OCI-LY7 (cell line): ENCODE data around the gene DOCK4. TPM values are rescaled to one million over a fixed set of nuclear protein-coding genes. Genes with fewer than 3 reads are reported as not detected.

Source experiments
- BruUV-seq: library from RNA; stranded (reverse); fragments of 400-500 nt; replicated peaks from 2 replicates; lab custom pipeline; 2021; lab: Mats Ljungman, UMichigan
- CTCF ChIA-PET: fragments of 300-600 bp; sonication (Branson Sonifier 250); formaldehyde crosslinking; loops from one replicate; lab custom pipeline; 2022; ENCODE audit warnings: antibody characterized with exemption; ENCODE audit not compliant: unreplicated experiment; lab: Charles Lee
- POLR2A ChIA-PET: fragments of 300-600 bp; sonication (Branson Sonifier 250); formaldehyde crosslinking; loops from one replicate; lab custom pipeline; 2022; ENCODE audit warnings: antibody characterized with exemption; lab: Charles Lee
- DNase-seq: peaks from one replicate; pipeline ENCODE4 v3.0.0-alpha.2; 2015; ENCODE audit warnings: low spot score
- H2AFZ ChIP-seq: fragments of 200-600 bp; sonication (generic), shearing (Covaris generic); 2 replicates; pipeline ENCODE4 v1.6.1; 2014; ENCODE audit warnings: mild to moderate bottlenecking, antibody characterized with exemption, low read length, moderate library complexity
- H3K27ac ChIP-seq: fragments of 200-600 bp; sonication (generic); 2 replicates; pipeline ENCODE4 v1.5.1; 2014; ENCODE audit warnings: mixed run types, low read depth, mild to moderate bottlenecking, moderate library complexity, low read length, inconsistent platforms; ENCODE audit not compliant: poor library complexity, severe bottlenecking
- H3K36me3 ChIP-seq: fragments of 200-600 bp; sonication (generic); 2 replicates; pipeline ENCODE4 v1.6.1; 2014; ENCODE audit warnings: mild to moderate bottlenecking, antibody characterized with exemption, low read length, moderate library complexity, mixed read lengths; ENCODE audit not compliant: insufficient read depth
- H3K4me1 ChIP-seq: fragments of 200-600 bp; sonication (generic); 2 replicates; pipeline ENCODE4 v1.5.1; 2014; ENCODE audit warnings: mild to moderate bottlenecking, low read length; ENCODE audit not compliant: insufficient read depth, poor library complexity, severe bottlenecking
- H3K4me2 ChIP-seq: fragments of 200-600 bp; sonication (generic); 2 replicates; pipeline ENCODE4 v1.6.1; 2014; ENCODE audit warnings: mild to moderate bottlenecking, low read length
- H3K4me3 ChIP-seq: fragments of 200-600 bp; sonication (generic); 2 replicates; pipeline ENCODE4 v1.5.1; 2014; ENCODE audit warnings: mild to moderate bottlenecking, low read depth, low read length; ENCODE audit not compliant: poor library complexity, severe bottlenecking
- H3K79me2 ChIP-seq: fragments of 200-600 bp; sonication (generic); 2 replicates; pipeline ENCODE4 v1.6.1; 2016; ENCODE audit warnings: low read depth, mild to moderate bottlenecking, low read length, moderate library complexity, mixed read lengths; ENCODE audit not compliant: insufficient read depth
- H3K9me2 ChIP-seq: fragments of 200-600 bp; sonication (generic); 2 replicates; pipeline ENCODE4 v1.6.1; 2016; ENCODE audit warnings: mild to moderate bottlenecking, low read length, mixed read lengths; ENCODE audit not compliant: insufficient read depth
- H3K9me3 ChIP-seq: fragments of 200-600 bp; sonication (generic); 2 replicates; pipeline ENCODE4 v1.6.1; 2014; ENCODE audit warnings: mild to moderate bottlenecking, mixed run types, low read length, mixed read lengths
- H4K20me1 ChIP-seq: fragments of 200-600 bp; sonication (generic); 2 replicates; pipeline ENCODE4 v1.6.1; 2014; ENCODE audit warnings: mild to moderate bottlenecking, antibody characterized with exemption, low read length, moderate library complexity, mixed read lengths; ENCODE audit not compliant: insufficient read depth
- EZH2phosphoT487 ChIP-seq: fragments of 200-600 bp; sonication (generic); IDR thresholded peaks from 2 replicates; pipeline ENCODE4 v1.6.1; 2018; ENCODE audit warnings: low read depth, borderline replicate concordance, mild to moderate bottlenecking, mixed run types, antibody characterized with exemption, low read length, moderate library complexity, mixed read lengths
- intact Hi-C: fragments of 100-400 bp; cut with micrococcal nuclease; formaldehyde crosslinking; loops from one replicate; pipeline ENCODE4 v1.10.0; 2022; ENCODE audit not compliant: unreplicated experiment
- total RNA-seq, 2 experiments: library from RNA; depleted of rRNA in 1 of 2; stranded (reverse); fragments of >200 nt in 1 of 2; shearing (Covaris generic) in 1 of 2; gene quantifications; 2 replicates each; pipeline ENCODE4 v1.2.3, GENCODE V29; 2014 to 2022
- TF ChIP-seq, protein P1 (sequence below): fragments of 200-600 bp; sonication (generic); conservative IDR thresholded peaks from 2 replicates; pipeline ENCODE4 v1.5.1; 2014; ENCODE audit warnings: mild to moderate bottlenecking, antibody characterized with exemption, low read length, moderate library complexity, mixed read lengths

The DOCK4 gene
- total RNA-seq, 2 experiments from 2014 or later = 0.91 to 4.9 TPM

DNA sequence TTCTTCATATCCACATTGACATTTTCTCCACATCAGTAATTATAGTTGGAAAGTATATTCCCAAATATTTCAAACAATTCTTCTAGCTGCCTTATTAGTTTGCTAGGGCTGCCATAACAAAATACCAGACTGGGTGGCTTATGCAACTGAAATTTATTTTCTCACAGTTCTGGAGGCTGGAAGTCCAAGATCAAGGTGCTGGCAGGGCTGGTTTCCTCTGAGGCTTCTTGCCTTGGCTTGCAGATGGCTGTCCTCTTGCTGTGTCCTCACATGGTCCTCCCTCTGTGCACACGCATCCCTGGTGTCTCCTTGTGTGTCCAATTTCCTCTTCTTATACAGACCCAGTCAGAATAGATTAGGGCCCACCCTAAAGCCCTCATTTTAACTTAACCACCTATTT lies 34.5 kb downstream of the DOCK4 start:
- H3K27ac ChIP-seq = no peak overlapping the region
- no TSS peak for BruUV-seq
- intact Hi-C loops = no loop called here
- H3K79me2 ChIP-seq = no peaks in the 10 kb centered on the region
- POLR2A ChIA-PET = no interaction called here
- no peak for DNase-seq
- no peak overlapping the region for H3K4me2 ChIP-seq
- no peak overlapping the region for H3K4me3 ChIP-seq
- H3K4me1 ChIP-seq = no peaks in the 10 kb centered on the region
- H3K9me3 ChIP-seq = no peaks in the 10 kb centered on the region
- no peaks in the 10 kb centered on the region for H3K9me2 ChIP-seq
- H2AFZ ChIP-seq = no peak overlapping the region
- TF ChIP-seq, protein P1, sequence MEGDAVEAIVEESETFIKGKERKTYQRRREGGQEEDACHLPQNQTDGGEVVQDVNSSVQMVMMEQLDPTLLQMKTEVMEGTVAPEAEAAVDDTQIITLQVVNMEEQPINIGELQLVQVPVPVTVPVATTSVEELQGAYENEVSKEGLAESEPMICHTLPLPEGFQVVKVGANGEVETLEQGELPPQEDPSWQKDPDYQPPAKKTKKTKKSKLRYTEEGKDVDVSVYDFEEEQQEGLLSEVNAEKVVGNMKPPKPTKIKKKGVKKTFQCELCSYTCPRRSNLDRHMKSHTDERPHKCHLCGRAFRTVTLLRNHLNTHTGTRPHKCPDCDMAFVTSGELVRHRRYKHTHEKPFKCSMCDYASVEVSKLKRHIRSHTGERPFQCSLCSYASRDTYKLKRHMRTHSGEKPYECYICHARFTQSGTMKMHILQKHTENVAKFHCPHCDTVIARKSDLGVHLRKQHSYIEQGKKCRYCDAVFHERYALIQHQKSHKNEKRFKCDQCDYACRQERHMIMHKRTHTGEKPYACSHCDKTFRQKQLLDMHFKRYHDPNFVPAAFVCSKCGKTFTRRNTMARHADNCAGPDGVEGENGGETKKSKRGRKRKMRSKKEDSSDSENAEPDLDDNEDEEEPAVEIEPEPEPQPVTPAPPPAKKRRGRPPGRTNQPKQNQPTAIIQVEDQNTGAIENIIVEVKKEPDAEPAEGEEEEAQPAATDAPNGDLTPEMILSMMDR = no peak
- no peak for TF ChIP-seq EZH2phosphoT487
- H3K36me3 ChIP-seq = no peaks in the 10 kb centered on the region
- CTCF ChIA-PET = no interaction called here
- H4K20me1 ChIP-seq = no peaks in the 10 kb centered on the region

DNA sequence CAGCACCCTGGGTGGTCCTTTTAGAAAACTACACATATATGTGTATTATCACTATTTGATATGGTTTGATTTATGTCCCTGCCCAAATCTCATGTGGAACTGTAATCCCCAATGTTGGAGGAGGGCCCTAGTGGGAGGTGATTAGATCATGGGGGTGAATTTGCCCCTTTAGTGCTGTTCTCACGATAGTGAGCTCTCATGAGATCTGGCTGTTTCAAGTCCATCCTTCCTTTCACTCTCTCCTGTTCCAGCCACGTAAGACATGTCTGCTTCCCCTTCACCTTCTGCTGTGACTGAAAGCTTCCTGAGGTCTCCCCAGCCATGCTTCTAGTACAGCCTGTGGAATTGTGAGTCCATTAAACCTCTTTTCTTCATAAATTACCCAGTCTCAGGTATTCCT lies 37.3 kb downstream of the DOCK4 start:
- no TSS peak for BruUV-seq
- Histone ChIP-seq H3K9me3 (no peaks in the 10 kb centered on the region), H3K27ac (no peak overlapping the region), H3K79me2 (no peaks in the 10 kb centered on the region), H3K4me3 (no peak overlapping the region), H4K20me1 (no peaks in the 10 kb centered on the region), H3K9me2 (no peaks in the 10 kb centered on the region), H3K4me2 (no peak overlapping the region), H3K36me3 (no peaks in the 10 kb centered on the region), H3K4me1 (no peaks in the 10 kb centered on the region), H2AFZ (no peak overlapping the region)
- no peak for DNase-seq
- POLR2A ChIA-PET = no interaction called here
- intact Hi-C loops = no loop called here
- CTCF ChIA-PET = no interaction called here
- TF ChIP-seq, protein P1 = no peak
- no peak for TF ChIP-seq EZH2phosphoT487

DNA sequence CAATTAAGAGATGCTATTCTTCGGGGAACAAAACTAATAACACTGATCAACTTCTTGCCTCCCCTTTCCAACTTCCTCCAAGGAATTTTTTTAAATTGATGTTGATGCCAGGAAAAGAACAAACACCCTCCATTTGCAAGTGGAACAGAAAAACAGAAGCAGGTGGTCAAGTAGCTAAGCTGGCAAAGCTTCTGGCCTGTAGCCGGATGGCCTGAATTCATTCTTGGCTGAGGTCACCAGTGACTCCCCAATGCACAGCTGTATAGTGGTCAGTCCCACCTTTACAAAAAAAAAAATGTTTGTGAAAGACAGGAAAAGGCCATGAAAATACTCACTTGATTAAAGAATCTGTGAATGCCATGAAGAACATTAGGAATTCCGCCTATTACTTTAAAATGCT lies 39.1 kb downstream of the DOCK4 start:
- Histone ChIP-seq H3K4me2 (no peak overlapping the region), H3K79me2 (no peaks in the 10 kb centered on the region), H3K36me3 (no peaks in the 10 kb centered on the region), H3K27ac (no peak overlapping the region), H3K4me3 (no peak overlapping the region), H4K20me1 (no peaks in the 10 kb centered on the region), H2AFZ (no peak overlapping the region), H3K4me1 (no peaks in the 10 kb centered on the region), H3K9me2 (no peaks in the 10 kb centered on the region), H3K9me3 (no peaks in the 10 kb centered on the region)
- no peak for TF ChIP-seq EZH2phosphoT487
- TF ChIP-seq, protein P1 = no peak
- BruUV-seq = no TSS peak
- POLR2A ChIA-PET = no interaction called here
- no peak for DNase-seq
- CTCF ChIA-PET = no interaction called here
- intact Hi-C loops = no loop called here
